SU-DHL-6 (cell line): ENCODE measurements around the gene CIZ1.

Source experiments
- CTCF ChIP-seq: fragments of 200-600 bp; sonication (generic); IDR thresholded peaks from one replicate; pipeline ENCODE4 v1.5.1; 2017; ENCODE audit warnings: antibody characterized with exemption, mild to moderate bottlenecking, low read length, moderate library complexity; ENCODE audit not compliant: insufficient read depth, poor library complexity, severe bottlenecking
- EZH2phosphoT487 ChIP-seq: fragments of 200-600 bp; sonication (generic), shearing (Covaris generic); conservative IDR thresholded peaks from 2 replicates; pipeline ENCODE4 v1.6.1; 2018; ENCODE audit warnings: mild to moderate bottlenecking, antibody characterized with exemption, low read length, moderate library complexity, mixed read lengths

- TF ChIP-seq CTCF (no peak), EZH2phosphoT487 (no peak)
These were observed 39.9 kb downstream of the CIZ1 start for GRCh38 chr9:128151309-128152132.
